Testis (tissue), 2 donors: ENCODE data around the gene OPCML.

Source experiments
- POLR2A ChIP-seq: fragments of 450-650 bp; IDR thresholded peaks from one replicate; pipeline ENCODE4 v1.6.1; 2017; ENCODE audit warnings: antibody characterized with exemption, mild to moderate bottlenecking, moderate library complexity
- TF ChIP-seq, protein P1 (sequence below), 3 experiments: fragments of 450-650 bp in 2 of 3; fragments of 200-600 bp in 1 of 3; sonication (generic) in 1 of 3; IDR thresholded peaks; one replicate each; pipeline ENCODE4 v1.5.1; 2016 to 2019; ENCODE audit warnings: antibody characterized with exemption in 3 of 3, mild to moderate bottlenecking in 2 of 3, moderate library complexity in 1 of 3

- no peak for TF ChIP-seq POLR2A
- TF ChIP-seq, protein P1, sequence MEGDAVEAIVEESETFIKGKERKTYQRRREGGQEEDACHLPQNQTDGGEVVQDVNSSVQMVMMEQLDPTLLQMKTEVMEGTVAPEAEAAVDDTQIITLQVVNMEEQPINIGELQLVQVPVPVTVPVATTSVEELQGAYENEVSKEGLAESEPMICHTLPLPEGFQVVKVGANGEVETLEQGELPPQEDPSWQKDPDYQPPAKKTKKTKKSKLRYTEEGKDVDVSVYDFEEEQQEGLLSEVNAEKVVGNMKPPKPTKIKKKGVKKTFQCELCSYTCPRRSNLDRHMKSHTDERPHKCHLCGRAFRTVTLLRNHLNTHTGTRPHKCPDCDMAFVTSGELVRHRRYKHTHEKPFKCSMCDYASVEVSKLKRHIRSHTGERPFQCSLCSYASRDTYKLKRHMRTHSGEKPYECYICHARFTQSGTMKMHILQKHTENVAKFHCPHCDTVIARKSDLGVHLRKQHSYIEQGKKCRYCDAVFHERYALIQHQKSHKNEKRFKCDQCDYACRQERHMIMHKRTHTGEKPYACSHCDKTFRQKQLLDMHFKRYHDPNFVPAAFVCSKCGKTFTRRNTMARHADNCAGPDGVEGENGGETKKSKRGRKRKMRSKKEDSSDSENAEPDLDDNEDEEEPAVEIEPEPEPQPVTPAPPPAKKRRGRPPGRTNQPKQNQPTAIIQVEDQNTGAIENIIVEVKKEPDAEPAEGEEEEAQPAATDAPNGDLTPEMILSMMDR (IDR thresholded peaks at IDR 0.05), result no peak
Measured at GRCh38 chr11:132913295-132913694, 619.0 kb downstream of the OPCML start.
